Epithelial cell of esophagus (primary cell): ENCODE data around the gene CD300C.
A peak's percentile ranks its signal among the peaks of the same experiment; 100 is the strongest.
"Not testable (repeated sequence)": the region's sequence is repeated elsewhere in the genome, so short reads cannot be mapped to it uniquely, and the experiment has no call there.

ENCODE experiments used
- DNase-seq: peaks from one replicate; pipeline ENCODE4 v3.0.0; 2010; ENCODE audit warnings: low read depth
- H3K4me3 ChIP-seq: 2 replicates; pipeline ENCODE4 v1.5.1; 2011; ENCODE audit warnings: mild to moderate bottlenecking, low read length, control low read depth
- CTCF ChIP-seq: IDR thresholded peaks from 2 replicates; pipeline ENCODE4 v1.5.1; 2011; ENCODE audit warnings: low read depth, mild to moderate bottlenecking, low read length, control low read depth, inconsistent platforms; ENCODE audit not compliant: insufficient read depth; ENCODE audit errors: missing control alignments

The CD300C gene

GRCh38 chr17:74561586-74561985 is 15.7 kb upstream of the CD300C start:
- no peak for TF ChIP-seq CTCF
- DNase-seq: no peak
- H3K4me3 ChIP-seq: no peak overlapping the region

- H3K4me3 ChIP-seq: no peak overlapping the region
- no peak for DNase-seq
- TF ChIP-seq CTCF: no peak
Observed at GRCh38 chr17:74558882-74559519, 13.1 kb upstream of the CD300C start.

- not testable (repeated sequence) for DNase-seq, H3K4me3 ChIP-seq
Observed at GRCh38 chr17:74558402-74558801, 12.5 kb upstream of the CD300C start.

- H3K4me3 ChIP-seq: no peak overlapping the region
- DNase-seq: no peak
- no peak for TF ChIP-seq CTCF
Observed at GRCh38 chr17:74555427-74555940, 9.6 kb upstream of the CD300C start.

GRCh38 chr17:74554909-74555308 is 9.0 kb upstream of the CD300C start:
- no peak for TF ChIP-seq CTCF
- H3K4me3 ChIP-seq: no peak overlapping the region
- no peak for DNase-seq

- peak; percentile 51 for DNase-seq
- TF ChIP-seq CTCF: no peak
- no peak overlapping the region for H3K4me3 ChIP-seq
Observed at GRCh38 chr17:74552037-74552436, 6.1 kb upstream of the CD300C start.

- TF ChIP-seq CTCF: no peak
Observed at GRCh38 chr17:74550602-74551001, 4.7 kb upstream of the CD300C start.

More at GRCh38 chr17:74550602-74551001, 4.7 kb upstream of the CD300C start:
- H3K4me3 ChIP-seq: no peak overlapping the region
- no peak for DNase-seq
